Lung (tissue), 12 donors: ENCODE data around the gene DPY19L1. TPM values are rescaled to one million over a fixed set of nuclear protein-coding genes. Genes with fewer than 3 reads are reported as not detected.
"Not testable (repeated sequence)": the region's sequence is repeated elsewhere in the genome, so short reads cannot be mapped to it uniquely, and the experiment has no call there.

ENCODE experiments used
- ATAC-seq: fragments of 200-7000 bp; cut with Tn5 transposase; one replicate; pipeline ENCODE4 v1.9.1; 2020; ENCODE audit warnings: moderate number of reproducible peaks; ENCODE audit not compliant: insufficient read depth, low FRiP score
- DNase-seq, 3 donors: peaks; one replicate each; pipeline ENCODE4 v3.0.0-alpha.2; 2013 to 2017
- H3K27ac ChIP-seq, 2 donors: one replicate each; pipeline ENCODE4 v1.5.1; 2013; ENCODE audit warnings: mild to moderate bottlenecking in 2 of 2, moderate library complexity in 2 of 2, control low read depth in 1 of 2, inconsistent platforms in 1 of 2, low read depth in 1 of 2, low read length in 1 of 2
- H3K27me3 ChIP-seq, 3 donors: one replicate each; pipeline ENCODE4 v1.5.1; 2013; ENCODE audit warnings: low read length in 2 of 3; ENCODE audit not compliant: control insufficient read depth in 3 of 3, insufficient read depth in 3 of 3
- H3K36me3 ChIP-seq, 4 donors: one replicate each; pipeline ENCODE4 v1.5.1; 2013; ENCODE audit warnings: low read length in 4 of 4, mild to moderate bottlenecking in 1 of 4, moderate library complexity in 1 of 4; ENCODE audit not compliant: control insufficient read depth in 4 of 4, insufficient read depth in 4 of 4
- H3K4me1 ChIP-seq, 5 donors: one replicate each; pipeline ENCODE4 v1.5.1; 2013; ENCODE audit warnings: low read length in 5 of 5, mild to moderate bottlenecking in 2 of 5, moderate library complexity in 1 of 5; ENCODE audit not compliant: control insufficient read depth in 5 of 5, insufficient read depth in 5 of 5
- H3K4me3 ChIP-seq: one replicate; pipeline ENCODE4 v1.5.1; 2013; ENCODE audit warnings: mild to moderate bottlenecking, control low read depth, moderate library complexity
- H3K9ac ChIP-seq, 2 donors: one replicate each; pipeline ENCODE4 v1.5.1; 2013; ENCODE audit warnings: low read length in 2 of 2, control low read depth in 1 of 2; ENCODE audit not compliant: insufficient read depth in 1 of 2
- H3K9me3 ChIP-seq, 4 donors: one replicate each; pipeline ENCODE4 v1.5.1; 2013; ENCODE audit warnings: low read length in 3 of 4, mild to moderate bottlenecking in 1 of 4, moderate library complexity in 1 of 4; ENCODE audit not compliant: control insufficient read depth in 4 of 4, insufficient read depth in 3 of 4
- CTCF ChIP-seq: IDR thresholded peaks from 2 replicates; pipeline ENCODE4 v1.5.1; 2012; ENCODE audit warnings: mild to moderate bottlenecking; ENCODE audit errors: control extremely low read depth, extremely low read depth
- WGBS, 2 donors: extraction: QIAGEN DNeasy Blood & Tissue Kit; methylation state at CpG; one replicate each; pipeline ENCODE4 v1.1.7; 2013; 5-methylcytosine and 5-hydroxymethylcytosine counted together
- polyA plus RNA-seq, 2 donors: library from polyadenylated mRNA; stranded (reverse); fragments of 200-250 nt; gene quantifications; one replicate each; pipeline ENCODE4 v1.2.1, GENCODE V29; 2013
- total RNA-seq, 2 donors: library from RNA; depleted of rRNA in 1 of 2; stranded (reverse); fragments of >200 nt in 1 of 2; gene quantifications; one replicate each; pipeline ENCODE4 v1.2.1, GENCODE V29; 2014 to 2021
- donor health status: control.
- donor health status: control.
- donor health status: Bipolar disorder and iron deficiency.
- donor health status: healthy.
- donor health status: DM: yes; HTN: yes; CAD: no.

DPY19L1 gene
- total and polyA plus RNA-seq, 4 donors: 10.4 to 83.3 (median 32.7) TPM

GRCh38 chr7:34904987-34905386, 132.3 kb downstream of the DPY19L1 start:
- TF ChIP-seq CTCF: no peak
- no peaks in the 10 kb centered on the region for H3K36me3 ChIP-seq
- no peak for DNase-seq
- WGBS, 2 donors: 65 to 88% methylated on average over 4 of the region's 4 CpGs
- H3K9ac ChIP-seq: no peak overlapping the region
- no peak overlapping the region for H3K4me3 ChIP-seq
- H3K27ac ChIP-seq: no peak overlapping the region
- ATAC-seq: no peak
- H3K4me1 ChIP-seq: no peaks in the 10 kb centered on the region
- H3K9me3 ChIP-seq: peaks cover 0 to 3% (median 0%) of the 10 kb centered on the region in 4 donors
- no peaks in the 10 kb centered on the region for H3K27me3 ChIP-seq

GRCh38 chr7:34903921-34904320, 133.4 kb downstream of the DPY19L1 start:
- H3K36me3 ChIP-seq, H3K4me3 ChIP-seq, H3K27ac ChIP-seq, ATAC-seq, H3K4me1 ChIP-seq, H3K9me3 ChIP-seq, DNase-seq, H3K27me3 ChIP-seq, H3K9ac ChIP-seq: not testable (repeated sequence)
- WGBS, 2 donors: 80 to 86% methylated on average over 2 of the region's 2 CpGs

GRCh38 chr7:34902182-34902581, 135.1 kb downstream of the DPY19L1 start:
- 89 to 92% methylated on average over 6 of the region's 6 CpGs for WGBS, 2 donors
- no peaks in the 10 kb centered on the region for H3K36me3 ChIP-seq
- no peak for ATAC-seq

GRCh38 chr7:34900891-34901513, 136.3 kb downstream of the DPY19L1 start:
- no peak overlapping the region for H3K4me3 ChIP-seq
- H3K36me3 ChIP-seq: no peaks in the 10 kb centered on the region
- TF ChIP-seq CTCF: no peak
- ATAC-seq: no peak
- H3K4me1 ChIP-seq: no peaks in the 10 kb centered on the region
- H3K27ac ChIP-seq: no peak overlapping the region
- H3K9ac ChIP-seq: no peak overlapping the region
- no peak for DNase-seq
- 71 to 76% methylated on average over 4 of the region's 4 CpGs for WGBS, 2 donors
- H3K9me3 ChIP-seq: peaks cover 0 to 3% (median 0%) of the 10 kb centered on the region in 4 donors
- no peaks in the 10 kb centered on the region for H3K27me3 ChIP-seq

More at GRCh38 chr7:34902182-34902581, 135.1 kb downstream of the DPY19L1 start:
- Histone ChIP-seq H3K4me3 (no peak overlapping the region), H3K9me3 (peaks cover 0 to 3% (median 0%) of the 10 kb centered on the region in 4 donors), H3K27ac (no peak overlapping the region), H3K4me1 (no peaks in the 10 kb centered on the region), H3K9ac (no peak overlapping the region), H3K27me3 (no peaks in the 10 kb centered on the region)
- DNase-seq: no peak
- no peak for TF ChIP-seq CTCF
